ENCODE measurements around the gene ZFP92.
"Not testable (repeated sequence)": the region's sequence is repeated elsewhere in the genome, so short reads cannot be mapped to it uniquely, and the experiment has no call there.

The ZFP92 gene

DNA sequence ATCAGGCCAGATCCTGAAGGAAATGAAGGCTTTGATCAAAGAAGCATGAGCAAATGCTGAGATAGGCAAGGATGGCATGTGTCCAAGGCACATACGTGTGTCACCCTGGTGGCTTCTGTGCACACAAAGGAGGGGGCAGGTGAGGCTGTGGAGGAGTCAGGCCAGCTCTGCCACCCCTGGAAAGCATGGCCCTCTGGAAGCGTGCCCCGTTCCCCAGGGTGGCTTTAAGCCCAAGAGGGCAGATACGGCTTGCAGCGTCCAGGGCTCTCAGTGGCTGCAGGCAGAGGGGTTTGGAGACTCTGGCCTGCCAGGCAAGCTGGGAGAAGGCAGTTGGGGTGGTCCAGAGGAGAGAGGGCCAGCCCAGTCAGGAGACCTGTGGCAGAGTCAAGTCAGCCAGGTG lies 35.7 kb upstream of the ZFP92 start:
- H3K4me1 ChIP-seq (ENCODE audit: control insufficient read depth, insufficient read depth, low read length), result no peaks in the 10 kb centered on the region
- H3K27me3 ChIP-seq (ENCODE audit: control insufficient read depth, insufficient read depth, low read length, poor library complexity, severe bottlenecking), result no peaks in the 10 kb centered on the region
- H3K9me3 ChIP-seq (ENCODE audit: control insufficient read depth, low read length), result no peaks in the 10 kb centered on the region
- no peak overlapping the region for H3K4me3 ChIP-seq (ENCODE audit: insufficient read depth, low read depth, low read length)
- H3K27ac ChIP-seq (ENCODE audit: insufficient read depth, low read depth, low read length, poor library complexity, severe bottlenecking), result no peak overlapping the region
- no peaks in the 10 kb centered on the region for H3K36me3 ChIP-seq (ENCODE audit: control insufficient read depth, insufficient read depth, low read length)
- 91 to 96% methylated on average over 5 of the region's 5 CpGs for WGBS, 2 experiments

DNA sequence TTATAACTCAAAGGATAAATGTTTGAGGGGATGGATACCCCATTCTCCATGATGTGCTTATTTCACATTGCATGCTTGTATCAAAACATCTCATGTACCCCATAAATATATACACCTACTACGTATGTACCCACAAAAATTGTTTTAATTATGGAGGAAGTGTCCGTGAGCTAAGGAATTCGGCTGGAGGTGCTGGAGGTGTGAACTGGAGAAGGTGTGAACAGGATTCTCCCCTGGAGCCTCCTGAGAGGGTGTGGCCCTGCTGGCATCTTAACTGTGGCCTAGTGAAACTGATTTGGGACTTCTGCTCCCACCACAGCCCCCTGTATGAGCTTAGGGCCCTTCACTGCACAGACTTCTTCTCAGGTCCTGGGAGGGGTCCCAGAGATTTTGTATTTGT lies 33.5 kb upstream of the ZFP92 start:
- no peak overlapping the region for H3K27ac ChIP-seq (ENCODE audit: insufficient read depth, low read depth, low read length, poor library complexity, severe bottlenecking)
- no peaks in the 10 kb centered on the region for H3K36me3 ChIP-seq (ENCODE audit: control insufficient read depth, insufficient read depth, low read length)
- WGBS, 2 experiments, result 100% methylated on average over 2 of the region's 3 CpGs
- no peak overlapping the region for H3K4me3 ChIP-seq (ENCODE audit: insufficient read depth, low read depth, low read length)
- no peaks in the 10 kb centered on the region for H3K27me3 ChIP-seq (ENCODE audit: control insufficient read depth, insufficient read depth, low read length, poor library complexity, severe bottlenecking)
- no peaks in the 10 kb centered on the region for H3K9me3 ChIP-seq (ENCODE audit: control insufficient read depth, low read length)
- no peaks in the 10 kb centered on the region for H3K4me1 ChIP-seq (ENCODE audit: control insufficient read depth, insufficient read depth, low read length)

DNA sequence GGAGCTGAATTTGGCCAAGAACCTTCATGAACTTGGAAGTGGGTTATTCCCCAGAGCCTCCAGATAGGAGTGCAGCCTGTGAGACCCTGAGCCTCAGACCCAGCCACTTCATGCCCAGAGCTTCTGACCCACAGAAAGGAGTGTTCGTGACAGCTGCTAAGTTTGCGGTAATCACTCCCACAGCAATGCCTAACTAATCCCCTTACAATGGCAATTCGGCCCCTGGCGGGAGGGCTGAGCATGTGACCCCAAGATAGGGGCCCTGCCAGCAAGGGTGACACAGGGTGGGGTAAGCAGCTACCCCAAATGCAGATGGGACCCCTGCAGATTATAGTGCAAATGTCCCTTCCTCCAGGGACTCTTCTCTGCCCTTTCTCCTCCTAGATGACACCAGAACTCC lies 32.7 kb upstream of the ZFP92 start:
- H3K4me3 ChIP-seq (ENCODE audit: insufficient read depth, low read depth, low read length), result no peak overlapping the region
- no peaks in the 10 kb centered on the region for H3K36me3 ChIP-seq (ENCODE audit: control insufficient read depth, insufficient read depth, low read length)
- H3K9me3 ChIP-seq (ENCODE audit: control insufficient read depth, low read length), result no peaks in the 10 kb centered on the region
- WGBS, 2 experiments, result 83 to 86% methylated on average over 4 of the region's 4 CpGs
- no peaks in the 10 kb centered on the region for H3K27me3 ChIP-seq (ENCODE audit: control insufficient read depth, insufficient read depth, low read length, poor library complexity, severe bottlenecking)
- no peaks in the 10 kb centered on the region for H3K4me1 ChIP-seq (ENCODE audit: control insufficient read depth, insufficient read depth, low read length)
- no peak overlapping the region for H3K27ac ChIP-seq (ENCODE audit: insufficient read depth, low read depth, low read length, poor library complexity, severe bottlenecking)

DNA sequence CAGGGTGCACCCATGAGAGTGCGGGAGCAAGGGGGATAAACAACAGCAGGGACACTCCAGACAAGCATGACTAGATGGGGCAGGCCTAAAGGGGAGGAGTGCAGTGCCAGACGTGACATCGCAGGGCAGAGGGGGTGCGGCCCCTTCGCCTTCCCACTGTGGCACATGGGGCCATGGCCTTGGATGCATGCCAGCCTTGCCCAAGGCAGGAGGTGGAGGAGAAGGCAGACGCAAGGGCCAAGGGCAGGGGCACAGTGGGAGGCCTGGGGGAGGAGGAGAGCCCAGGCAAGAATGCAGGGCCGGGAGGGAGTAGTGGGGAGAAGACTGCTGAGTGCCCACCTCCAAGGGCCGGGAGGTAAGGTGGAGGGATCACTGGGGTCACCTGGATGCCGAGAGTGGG lies 31.8 kb upstream of the ZFP92 start:
- H3K4me3 ChIP-seq (ENCODE audit: insufficient read depth, low read depth, low read length), result no peak overlapping the region
- 86% methylated on average over 9 of the region's 9 CpGs for WGBS, 2 experiments

DNA sequence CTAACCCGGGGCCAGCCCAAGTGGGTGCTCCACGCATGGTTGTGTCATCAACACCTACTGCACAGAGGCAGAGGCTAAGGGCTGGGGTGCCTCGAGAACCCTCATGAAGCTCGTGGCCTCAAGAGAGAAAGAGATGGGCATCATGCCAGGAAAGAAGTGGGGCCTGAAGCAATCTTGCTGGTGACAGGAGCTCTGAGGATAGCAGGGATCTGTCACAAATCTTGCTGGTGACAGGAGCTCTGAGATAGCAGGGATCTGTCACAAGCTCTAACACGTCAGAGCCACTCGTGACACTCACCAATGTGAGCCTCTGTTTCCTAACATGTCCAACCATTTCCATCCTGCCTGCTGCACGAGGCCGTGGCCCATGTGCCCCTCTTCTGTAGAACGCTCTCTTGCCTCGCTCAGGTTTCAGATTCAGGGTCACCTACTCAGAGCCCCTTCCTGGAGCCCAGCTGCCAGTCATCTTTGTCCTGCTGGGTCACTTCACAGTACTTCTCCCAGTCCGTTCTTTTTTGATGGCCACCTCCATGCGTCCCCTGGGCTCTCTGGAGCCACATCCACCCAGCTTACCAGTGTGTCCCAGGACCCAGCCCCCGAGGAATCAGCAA lies 31.2 kb upstream of the ZFP92 start:
- no peaks in the 10 kb centered on the region for H3K27me3 ChIP-seq (ENCODE audit: control insufficient read depth, insufficient read depth, low read length, poor library complexity, severe bottlenecking)
- no peaks in the 10 kb centered on the region for H3K36me3 ChIP-seq (ENCODE audit: control insufficient read depth, insufficient read depth, low read length)
- H3K9me3 ChIP-seq (ENCODE audit: control insufficient read depth, low read length), result no peaks in the 10 kb centered on the region
- 88 to 91% methylated on average over 13 of the region's 13 CpGs for WGBS, 2 experiments
- no peak overlapping the region for H3K4me3 ChIP-seq (ENCODE audit: insufficient read depth, low read depth, low read length)
- H3K4me1 ChIP-seq (ENCODE audit: control insufficient read depth, insufficient read depth, low read length), result no peaks in the 10 kb centered on the region
- H3K27ac ChIP-seq (ENCODE audit: insufficient read depth, low read depth, low read length, poor library complexity, severe bottlenecking), result no peak overlapping the region

More for the DNA sequence above, 31.8 kb upstream of the ZFP92 start:
- Histone ChIP-seq H3K27me3 (ENCODE audit: control insufficient read depth, insufficient read depth, low read length, poor library complexity, severe bottlenecking) (no peaks in the 10 kb centered on the region), H3K27ac (ENCODE audit: insufficient read depth, low read depth, low read length, poor library complexity, severe bottlenecking) (no peak overlapping the region), H3K9me3 (ENCODE audit: control insufficient read depth, low read length) (no peaks in the 10 kb centered on the region), H3K4me1 (ENCODE audit: control insufficient read depth, insufficient read depth, low read length) (no peaks in the 10 kb centered on the region), H3K36me3 (ENCODE audit: control insufficient read depth, insufficient read depth, low read length) (no peaks in the 10 kb centered on the region)

DNA sequence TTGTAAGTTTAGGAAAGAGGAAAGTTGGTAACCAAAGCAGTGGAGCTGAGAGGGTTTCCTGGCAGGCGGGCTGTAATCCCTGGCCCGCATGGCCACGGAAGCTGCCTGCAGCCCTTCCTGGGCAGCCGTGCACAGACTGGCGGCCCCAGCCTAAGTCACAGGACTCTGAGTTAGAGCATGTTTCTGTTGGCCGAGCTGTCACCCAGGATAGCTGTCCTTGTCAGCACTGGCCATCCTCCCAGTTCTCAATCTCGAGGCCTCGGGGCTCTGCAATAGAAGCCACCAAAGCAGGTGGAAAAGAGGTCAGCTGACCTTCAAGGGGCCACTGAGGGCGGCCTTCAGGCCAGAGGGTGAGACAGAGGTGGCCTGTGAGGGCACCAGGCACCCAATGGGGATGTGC lies 30.6 kb upstream of the ZFP92 start:
- Histone ChIP-seq H3K4me1 (ENCODE audit: control insufficient read depth, insufficient read depth, low read length) (no peaks in the 10 kb centered on the region), H3K9me3 (ENCODE audit: control insufficient read depth, low read length) (no peaks in the 10 kb centered on the region)
- 93 to 95% methylated on average over 9 of the region's 9 CpGs for WGBS, 2 experiments

DNA sequence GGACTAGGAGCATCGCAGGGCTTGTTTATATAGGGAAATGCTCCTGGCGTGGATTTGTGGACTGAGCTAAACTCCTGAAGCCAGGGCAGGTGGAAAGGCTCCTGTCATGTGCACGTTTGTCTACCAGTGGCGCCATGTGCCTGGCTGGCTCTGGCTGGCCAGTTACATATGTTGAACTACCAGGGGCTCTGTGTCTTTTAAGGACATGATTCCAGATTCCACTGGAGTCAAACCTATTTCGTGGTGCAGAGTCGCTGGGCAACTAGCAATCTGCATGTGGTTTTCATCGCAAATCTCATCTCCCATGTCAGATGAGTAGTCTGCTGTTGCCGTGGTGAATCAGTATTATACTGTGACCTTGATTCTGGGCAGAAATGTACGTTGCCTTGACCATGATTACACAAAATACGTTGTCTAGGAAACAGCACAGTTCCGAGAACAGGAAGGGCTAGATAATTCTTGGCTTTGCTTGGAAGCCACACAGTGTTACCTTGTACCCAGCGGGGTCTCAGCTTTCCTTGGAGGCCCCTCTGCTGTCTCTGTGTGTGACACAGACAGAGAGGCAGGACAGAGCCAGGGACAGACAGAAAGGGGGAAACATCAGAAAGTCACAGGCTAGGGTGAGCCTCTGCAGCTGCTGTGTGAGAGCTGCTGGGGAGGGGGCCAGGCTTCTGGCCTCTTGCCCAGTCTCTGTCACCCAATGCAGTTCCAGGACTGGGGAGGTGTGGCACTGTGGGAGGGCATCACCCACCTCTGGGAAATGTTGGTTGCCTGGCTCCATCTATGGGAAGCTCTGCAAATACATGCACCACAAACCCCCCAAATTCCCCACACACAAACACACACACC lies 29.4 kb upstream of the ZFP92 start:
- no peaks in the 10 kb centered on the region for H3K4me1 ChIP-seq (ENCODE audit: control insufficient read depth, insufficient read depth, low read length)
- no peaks in the 10 kb centered on the region for H3K27me3 ChIP-seq (ENCODE audit: control insufficient read depth, insufficient read depth, low read length, poor library complexity, severe bottlenecking)
- H3K27ac ChIP-seq (ENCODE audit: insufficient read depth, low read depth, low read length, poor library complexity, severe bottlenecking), result no peak overlapping the region
- H3K4me3 ChIP-seq (ENCODE audit: insufficient read depth, low read depth, low read length), result no peak overlapping the region
- H3K9me3 ChIP-seq (ENCODE audit: control insufficient read depth, low read length), result no peaks in the 10 kb centered on the region
- 91 to 92% methylated on average over 12 of the region's 12 CpGs for WGBS, 2 experiments
- H3K36me3 ChIP-seq (ENCODE audit: control insufficient read depth, insufficient read depth, low read length), result no peaks in the 10 kb centered on the region

More for the DNA sequence above, 30.6 kb upstream of the ZFP92 start:
- no peak overlapping the region for H3K4me3 ChIP-seq (ENCODE audit: insufficient read depth, low read depth, low read length)
- no peaks in the 10 kb centered on the region for H3K36me3 ChIP-seq (ENCODE audit: control insufficient read depth, insufficient read depth, low read length)
- no peak overlapping the region for H3K27ac ChIP-seq (ENCODE audit: insufficient read depth, low read depth, low read length, poor library complexity, severe bottlenecking)
- no peaks in the 10 kb centered on the region for H3K27me3 ChIP-seq (ENCODE audit: control insufficient read depth, insufficient read depth, low read length, poor library complexity, severe bottlenecking)

DNA sequence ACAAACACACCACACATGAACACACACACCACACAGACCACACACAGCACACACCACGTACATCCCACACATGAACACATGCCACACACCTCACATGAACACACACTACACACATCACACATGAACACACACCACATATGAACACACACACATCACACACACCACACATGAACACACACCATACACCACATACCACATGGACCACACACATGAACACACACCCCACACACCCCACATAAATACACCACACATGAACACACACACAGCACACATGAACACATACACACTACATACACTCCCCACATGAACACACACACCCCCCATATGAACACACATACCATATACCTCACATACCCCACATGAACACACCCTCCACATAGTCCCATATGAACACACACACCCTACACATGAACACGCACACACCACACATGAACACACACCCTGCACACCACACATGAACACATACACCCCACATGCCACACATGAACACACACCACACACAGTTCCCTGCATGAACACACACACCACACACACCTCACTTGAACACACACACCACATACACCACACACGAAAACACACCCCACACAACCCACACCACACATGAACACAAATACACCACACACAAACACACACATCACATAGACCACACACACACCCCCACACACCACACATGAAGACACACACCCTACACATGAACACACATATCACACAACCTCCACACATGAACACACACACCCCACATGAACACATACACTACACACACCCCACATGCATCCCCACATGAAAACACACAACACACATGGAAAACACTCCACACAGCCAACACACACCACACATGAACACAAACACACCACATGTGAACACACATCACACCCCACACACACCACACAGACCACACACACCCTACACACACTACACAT lies 28.4 kb upstream of the ZFP92 start:
- Histone ChIP-seq H3K27me3 (ENCODE audit: control insufficient read depth, insufficient read depth, low read length, poor library complexity, severe bottlenecking) (no peaks in the 10 kb centered on the region), H3K27ac (ENCODE audit: insufficient read depth, low read depth, low read length, poor library complexity, severe bottlenecking) (no peak overlapping the region), H3K4me1 (ENCODE audit: control insufficient read depth, insufficient read depth, low read length) (no peaks in the 10 kb centered on the region), H3K4me3 (ENCODE audit: insufficient read depth, low read depth, low read length) (no peak overlapping the region), H3K9me3 (ENCODE audit: control insufficient read depth, low read length) (no peaks in the 10 kb centered on the region), H3K36me3 (ENCODE audit: control insufficient read depth, insufficient read depth, low read length) (no peaks in the 10 kb centered on the region)
- 80 to 88% methylated on average over 3 of the region's 3 CpGs for WGBS, 2 experiments

DNA sequence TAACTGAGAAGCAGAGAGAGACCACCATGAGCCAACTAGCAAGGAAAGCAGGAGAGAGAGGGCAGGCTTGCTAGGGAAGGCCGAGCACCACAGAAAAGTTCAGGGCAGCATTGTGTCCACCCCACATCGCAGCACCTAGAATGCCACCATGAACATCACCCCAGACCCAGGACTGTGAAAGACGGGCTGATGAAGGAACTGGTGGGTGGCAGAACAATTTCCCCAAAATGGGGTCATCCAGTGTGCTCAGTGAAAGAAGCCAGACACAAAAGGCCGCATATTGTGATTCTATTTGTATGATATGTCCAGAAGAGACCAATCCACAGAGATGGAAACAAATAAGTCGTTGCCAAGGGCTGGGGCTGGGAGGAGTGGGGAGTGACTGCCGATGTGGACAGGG lies 26.9 kb upstream of the ZFP92 start:
- Histone ChIP-seq H3K4me1 (ENCODE audit: control insufficient read depth, insufficient read depth, low read length) (no peaks in the 10 kb centered on the region), H3K36me3 (ENCODE audit: control insufficient read depth, insufficient read depth, low read length) (no peaks in the 10 kb centered on the region), H3K27ac (ENCODE audit: insufficient read depth, low read depth, low read length, poor library complexity, severe bottlenecking) (no peak overlapping the region), H3K27me3 (ENCODE audit: control insufficient read depth, insufficient read depth, low read length, poor library complexity, severe bottlenecking) (no peaks in the 10 kb centered on the region), H3K9me3 (ENCODE audit: control insufficient read depth, low read length) (no peaks in the 10 kb centered on the region), H3K4me3 (ENCODE audit: insufficient read depth, low read depth, low read length) (no peak overlapping the region)
- 91% methylated on average over 6 of the region's 6 CpGs for WGBS, 2 experiments

DNA sequence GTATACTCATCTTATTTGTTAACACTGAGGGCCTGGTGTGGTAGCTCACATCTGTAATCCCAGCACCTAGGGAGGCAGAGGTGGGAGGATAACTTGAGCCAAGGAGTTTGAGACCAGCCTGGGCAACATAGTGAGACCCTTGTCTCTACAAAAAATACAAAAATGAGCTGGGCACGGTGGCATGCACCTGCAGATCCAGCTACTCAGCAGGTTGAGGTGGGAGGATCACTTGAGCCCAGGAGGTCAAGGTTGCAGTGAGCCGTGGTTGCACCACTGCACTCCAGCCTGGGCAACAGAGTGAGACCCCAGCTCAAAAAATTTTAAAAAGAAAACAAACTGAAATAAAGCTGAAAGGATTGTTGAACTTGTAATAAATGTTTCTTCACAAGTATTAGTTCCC lies 26.3 kb upstream of the ZFP92 start:
- 85% methylated on average over 2 of the region's 2 CpGs for WGBS, 2 experiments
- H3K9me3 ChIP-seq (ENCODE audit: control insufficient read depth, low read length); H3K36me3 ChIP-seq (ENCODE audit: control insufficient read depth, insufficient read depth, low read length): not testable (repeated sequence)

More for the DNA sequence above, 26.3 kb upstream of the ZFP92 start:
- H3K27ac ChIP-seq (ENCODE audit: insufficient read depth, low read depth, low read length, poor library complexity, severe bottlenecking); H3K4me3 ChIP-seq (ENCODE audit: insufficient read depth, low read depth, low read length); H3K27me3 ChIP-seq (ENCODE audit: control insufficient read depth, insufficient read depth, low read length, poor library complexity, severe bottlenecking); H3K4me1 ChIP-seq (ENCODE audit: control insufficient read depth, insufficient read depth, low read length): not testable (repeated sequence)

All from ectodermal cell (in vitro differentiated cells).